ENCODE measurements around the gene WNT2. TPM values are rescaled to one million over a fixed set of nuclear protein-coding genes. Genes with fewer than 3 reads are reported as not detected.

Gene WNT2
- polyA plus RNA-seq, 1 donor (not counting 4 experiments of a cell fraction or from before 2014, with no cell fraction given): not detected

- no peak overlapping the region for H3K9ac ChIP-seq (ENCODE audit: control insufficient read depth, extremely low read depth, insufficient read depth, low read length)
- H3K4me2 ChIP-seq (ENCODE audit: control insufficient read depth, extremely low read depth, insufficient read depth, low read depth, low read length): no peak overlapping the region
- no peaks in the 10 kb centered on the region for H3K36me3 ChIP-seq (ENCODE audit: control insufficient read depth in 2 of 2, extremely low read depth in 1 of 2, insufficient read depth in 2 of 2, low read length in 2 of 2)
- H3K9me1 ChIP-seq (ENCODE audit: control insufficient read depth, extremely low read depth, insufficient read depth, low read length): no peaks in the 10 kb centered on the region
- no peak for DNase-seq (ENCODE audit: low read depth, low spot score)
- no peak for TF ChIP-seq EZH2 (IDR thresholded peaks at IDR 0.05; ENCODE audit: low read length)
- no peak for TF ChIP-seq CTCF (optimal IDR thresholded peaks at IDR 0.05 in 1 of 3, IDR thresholded peaks at IDR 0.05 in 1 of 3, conservative IDR thresholded peaks at IDR 0.05 in 1 of 3; ENCODE audit: extremely low read depth in 1 of 3, insufficient read depth in 2 of 3, low read length in 3 of 3)
- dilution Hi-C loops (cut with MboI; ENCODE audit: extremely low pct_ligation_motif_present, low sequenced_read_pairs): no loop called here
- no peak overlapping the region for H3K27ac ChIP-seq (ENCODE audit: control insufficient read depth, insufficient read depth, low read length)
- no peaks in the 10 kb centered on the region for H3K27me3 ChIP-seq (ENCODE audit: control insufficient read depth, extremely low read depth, insufficient read depth, low read length)
- FAIRE-seq: no peak
- no peak overlapping the region for H3K4me3 ChIP-seq (ENCODE audit: control insufficient read depth in 2 of 3, extremely low read depth in 1 of 3, insufficient read depth in 2 of 3, low read depth in 1 of 3, low read length in 3 of 3)
- H3K9me3 ChIP-seq (ENCODE audit: control insufficient read depth, low read depth, low read length): no peaks in the 10 kb centered on the region
- no peaks in the 10 kb centered on the region for H4K20me1 ChIP-seq (ENCODE audit: control insufficient read depth, extremely low read depth, insufficient read depth, low read length)
- no peaks in the 10 kb centered on the region for H3K79me2 ChIP-seq (ENCODE audit: control insufficient read depth, insufficient read depth, low read length)
- peaks cover 12% of the 10 kb centered on the region for H3K4me1 ChIP-seq (ENCODE audit: control insufficient read depth, extremely low read depth, insufficient read depth, low read length)
- no peak overlapping the region for H2AFZ ChIP-seq (ENCODE audit: control insufficient read depth, low read length)
Measured at GRCh38 chr7:117279931-117280557, 42.8 kb downstream of the WNT2 start.

- Histone ChIP-seq H3K9me1 (ENCODE audit: control insufficient read depth, extremely low read depth, insufficient read depth, low read length) (no peaks in the 10 kb centered on the region), H3K9me3 (ENCODE audit: control insufficient read depth, low read depth, low read length) (no peaks in the 10 kb centered on the region), H3K9ac (ENCODE audit: control insufficient read depth, extremely low read depth, insufficient read depth, low read length) (no peak overlapping the region), H2AFZ (ENCODE audit: control insufficient read depth, low read length) (no peak overlapping the region), H3K27me3 (ENCODE audit: control insufficient read depth, extremely low read depth, insufficient read depth, low read length) (no peaks in the 10 kb centered on the region), H4K20me1 (ENCODE audit: control insufficient read depth, extremely low read depth, insufficient read depth, low read length) (no peaks in the 10 kb centered on the region), H3K27ac (ENCODE audit: control insufficient read depth, insufficient read depth, low read length) (no peak overlapping the region), H3K36me3 (ENCODE audit: control insufficient read depth in 2 of 2, extremely low read depth in 1 of 2, insufficient read depth in 2 of 2, low read length in 2 of 2) (no peaks in the 10 kb centered on the region), H3K4me3 (ENCODE audit: control insufficient read depth in 2 of 3, extremely low read depth in 1 of 3, insufficient read depth in 2 of 3, low read depth in 1 of 3, low read length in 3 of 3) (no peak overlapping the region), H3K4me1 (ENCODE audit: control insufficient read depth, extremely low read depth, insufficient read depth, low read length) (peaks cover 17% of the 10 kb centered on the region), H3K4me2 (ENCODE audit: control insufficient read depth, extremely low read depth, insufficient read depth, low read depth, low read length) (no peak overlapping the region), H3K79me2 (ENCODE audit: control insufficient read depth, insufficient read depth, low read length) (no peaks in the 10 kb centered on the region)
- DNase-seq (ENCODE audit: low read depth, low spot score) (no peak), FAIRE-seq (no peak)
- no peak for TF ChIP-seq EZH2 (IDR thresholded peaks at IDR 0.05; ENCODE audit: low read length)
- no peak for TF ChIP-seq CTCF (optimal IDR thresholded peaks at IDR 0.05 in 1 of 3, IDR thresholded peaks at IDR 0.05 in 1 of 3, conservative IDR thresholded peaks at IDR 0.05 in 1 of 3; ENCODE audit: extremely low read depth in 1 of 3, insufficient read depth in 2 of 3, low read length in 3 of 3)
- dilution Hi-C loops (cut with MboI; ENCODE audit: extremely low pct_ligation_motif_present, low sequenced_read_pairs): no loop called here
Measured at GRCh38 chr7:117279203-117279602, 43.7 kb downstream of the WNT2 start.
